ENCODE data around the gene HHIPL2.

Gene HHIPL2

GRCh38 chr1:222546548-222547259, 1.2 kb downstream of the HHIPL2 start:
- Histone ChIP-seq H3K4me1 (ENCODE audit: control insufficient read depth, insufficient read depth, low read length) (peaks cover 4% of the 10 kb centered on the region; the same call in 1 of the 2 replicates), H3K9me3 (ENCODE audit: control insufficient read depth, insufficient read depth, low read depth, low read length) (no peaks in the 10 kb centered on the region), H3K4me3 (ENCODE audit: low read depth, low read length) (no peak overlapping the region), H3K36me3 (ENCODE audit: control insufficient read depth in 2 of 2, insufficient read depth in 1 of 2, low read length in 2 of 2) (no peaks in the 10 kb centered on the region), H3K27ac (ENCODE audit: extremely low read depth, low read depth, low read length) (no peak overlapping the region)
- ChIA-PET POLR2A (interaction anchor here (1.1 to 2.4 kb wide), 3 partner anchors 10 to 43 kb away, joined by 3 to 5 read pairs (median 4); partner anchors contain the start of gene TAF1A), CTCF (interaction anchor here (0.5 to 1.1 kb wide), 2 partner anchors 17 to 1203 kb away, joined by 3 to 5 read pairs; no protein-coding TSS in a partner anchor)
- TF ChIP-seq, protein P1, sequence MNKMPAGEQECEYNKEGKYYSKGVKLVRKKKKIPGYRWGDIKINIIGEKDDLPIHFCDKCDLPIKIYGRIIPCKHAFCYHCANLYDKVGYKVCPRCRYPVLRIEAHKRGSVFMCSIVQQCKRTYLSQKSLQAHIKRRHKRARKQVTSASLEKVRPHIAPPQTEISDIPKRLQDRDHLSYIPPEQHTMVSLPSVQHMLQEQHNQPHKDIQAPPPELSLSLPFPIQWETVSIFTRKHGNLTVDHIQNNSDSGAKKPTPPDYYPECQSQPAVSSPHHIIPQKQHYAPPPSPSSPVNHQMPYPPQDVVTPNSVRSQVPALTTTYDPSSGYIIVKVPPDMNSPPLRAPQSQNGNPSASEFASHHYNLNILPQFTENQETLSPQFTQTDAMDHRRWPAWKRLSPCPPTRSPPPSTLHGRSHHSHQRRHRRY (tag by site-specific recombination; IDR thresholded peaks at IDR 0.05) = no peak
- 0 out of 2 replicates have a peak, but pooled peaks have one; percentile 47 for TF ChIP-seq TCF7L2 (IDR thresholded peaks at IDR 0.05; ENCODE audit: borderline replicate concordance, low read depth, low read length)
- no peak for TF ChIP-seq ZNF664 (tag by site-specific recombination; IDR thresholded peaks at IDR 0.05)
- peak; percentile 14; the same call in 1 of the 2 replicates for TF ChIP-seq ZNF341 (tag by site-specific recombination; IDR thresholded peaks at IDR 0.05; ENCODE audit: low read depth)
- TF ChIP-seq, protein P2, sequence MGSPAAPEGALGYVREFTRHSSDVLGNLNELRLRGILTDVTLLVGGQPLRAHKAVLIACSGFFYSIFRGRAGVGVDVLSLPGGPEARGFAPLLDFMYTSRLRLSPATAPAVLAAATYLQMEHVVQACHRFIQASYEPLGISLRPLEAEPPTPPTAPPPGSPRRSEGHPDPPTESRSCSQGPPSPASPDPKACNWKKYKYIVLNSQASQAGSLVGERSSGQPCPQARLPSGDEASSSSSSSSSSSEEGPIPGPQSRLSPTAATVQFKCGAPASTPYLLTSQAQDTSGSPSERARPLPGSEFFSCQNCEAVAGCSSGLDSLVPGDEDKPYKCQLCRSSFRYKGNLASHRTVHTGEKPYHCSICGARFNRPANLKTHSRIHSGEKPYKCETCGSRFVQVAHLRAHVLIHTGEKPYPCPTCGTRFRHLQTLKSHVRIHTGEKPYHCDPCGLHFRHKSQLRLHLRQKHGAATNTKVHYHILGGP (tag by site-specific recombination; IDR thresholded peaks at IDR 0.05) = peak; percentile 47; the same call in 1 of the 2 replicates
- TF ChIP-seq ZNF239 (tag by site-specific recombination; IDR thresholded peaks at IDR 0.05) = no peak
- peak; percentile 57; the same call in 1 of the 2 replicates for TF ChIP-seq ZBTB20 (tag by site-specific recombination; IDR thresholded peaks at IDR 0.05)
- peak; percentile 90 for TF ChIP-seq GLIS1 (tag by site-specific recombination; IDR thresholded peaks at IDR 0.05)
- peak; percentile 33; the same call in 1 of the 2 replicates for TF ChIP-seq OSR2 (tag by site-specific recombination; IDR thresholded peaks at IDR 0.05)
- peak; percentile 99 for TF ChIP-seq ZIC2 (tag by site-specific recombination; IDR thresholded peaks at IDR 0.05)
- peak; percentile 71 for TF ChIP-seq GLIS2 (tag by site-specific recombination; IDR thresholded peaks at IDR 0.05)
- TF ChIP-seq, protein P3, sequence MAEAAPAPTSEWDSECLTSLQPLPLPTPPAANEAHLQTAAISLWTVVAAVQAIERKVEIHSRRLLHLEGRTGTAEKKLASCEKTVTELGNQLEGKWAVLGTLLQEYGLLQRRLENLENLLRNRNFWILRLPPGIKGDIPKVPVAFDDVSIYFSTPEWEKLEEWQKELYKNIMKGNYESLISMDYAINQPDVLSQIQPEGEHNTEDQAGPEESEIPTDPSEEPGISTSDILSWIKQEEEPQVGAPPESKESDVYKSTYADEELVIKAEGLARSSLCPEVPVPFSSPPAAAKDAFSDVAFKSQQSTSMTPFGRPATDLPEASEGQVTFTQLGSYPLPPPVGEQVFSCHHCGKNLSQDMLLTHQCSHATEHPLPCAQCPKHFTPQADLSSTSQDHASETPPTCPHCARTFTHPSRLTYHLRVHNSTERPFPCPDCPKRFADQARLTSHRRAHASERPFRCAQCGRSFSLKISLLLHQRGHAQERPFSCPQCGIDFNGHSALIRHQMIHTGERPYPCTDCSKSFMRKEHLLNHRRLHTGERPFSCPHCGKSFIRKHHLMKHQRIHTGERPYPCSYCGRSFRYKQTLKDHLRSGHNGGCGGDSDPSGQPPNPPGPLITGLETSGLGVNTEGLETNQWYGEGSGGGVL (tag by site-specific recombination; IDR thresholded peaks at IDR 0.05) = no peak
- peak; percentile 17; the same call in 1 of the 2 replicates for TF ChIP-seq FEZF1 (tag by site-specific recombination; IDR thresholded peaks at IDR 0.05)
- TF ChIP-seq ZNF335 (tag by site-specific recombination; conservative IDR thresholded peaks at IDR 0.05) = peak; percentile 62
- no peak for TF ChIP-seq ZNF521 (tag by site-specific recombination; IDR thresholded peaks at IDR 0.05)
- TF ChIP-seq SALL2 (tag by site-specific recombination; IDR thresholded peaks at IDR 0.05; ENCODE audit: borderline replicate concordance) = no peak
- TF ChIP-seq ZBTB17 (tag by site-specific recombination; IDR thresholded peaks at IDR 0.05) = peak; percentile 78
- peak; percentile 62; the same call in 1 of the 2 replicates for TF ChIP-seq ZNF600 (tag by site-specific recombination; IDR thresholded peaks at IDR 0.05)
- TF ChIP-seq ZNF426 (tag by site-specific recombination; IDR thresholded peaks at IDR 0.05) = no peak
- TF ChIP-seq, protein P4, sequence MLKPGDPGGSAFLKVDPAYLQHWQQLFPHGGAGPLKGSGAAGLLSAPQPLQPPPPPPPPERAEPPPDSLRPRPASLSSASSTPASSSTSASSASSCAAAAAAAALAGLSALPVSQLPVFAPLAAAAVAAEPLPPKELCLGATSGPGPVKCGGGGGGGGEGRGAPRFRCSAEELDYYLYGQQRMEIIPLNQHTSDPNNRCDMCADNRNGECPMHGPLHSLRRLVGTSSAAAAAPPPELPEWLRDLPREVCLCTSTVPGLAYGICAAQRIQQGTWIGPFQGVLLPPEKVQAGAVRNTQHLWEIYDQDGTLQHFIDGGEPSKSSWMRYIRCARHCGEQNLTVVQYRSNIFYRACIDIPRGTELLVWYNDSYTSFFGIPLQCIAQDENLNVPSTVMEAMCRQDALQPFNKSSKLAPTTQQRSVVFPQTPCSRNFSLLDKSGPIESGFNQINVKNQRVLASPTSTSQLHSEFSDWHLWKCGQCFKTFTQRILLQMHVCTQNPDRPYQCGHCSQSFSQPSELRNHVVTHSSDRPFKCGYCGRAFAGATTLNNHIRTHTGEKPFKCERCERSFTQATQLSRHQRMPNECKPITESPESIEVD (tag by site-specific recombination; IDR thresholded peaks at IDR 0.05) = 0 out of 2 replicates have a peak, but pooled peaks have one; percentile 57
- TF ChIP-seq ZSCAN30 (tag by site-specific recombination; IDR thresholded peaks at IDR 0.05) = 0 out of 2 replicates have a peak, but pooled peaks have one; percentile 25
- TF ChIP-seq IKZF3 (tag by site-specific recombination; IDR thresholded peaks at IDR 0.05) = 0 out of 2 replicates have a peak, but pooled peaks have one; percentile 29
- TF ChIP-seq PRDM1 (tag by site-specific recombination; IDR thresholded peaks at IDR 0.05) = no peak
- TF ChIP-seq ZNF843 (tag by site-specific recombination; IDR thresholded peaks at IDR 0.05) = no peak
- TF ChIP-seq SP7 (tag by site-specific recombination; IDR thresholded peaks at IDR 0.05) = 0 out of 2 replicates have a peak, but pooled peaks have one; percentile 17
- peak; percentile 60 for TF ChIP-seq ZFHX2 (tag by site-specific recombination; conservative IDR thresholded peaks at IDR 0.05)
- peak; percentile 12; the same call in 1 of the 2 replicates for TF ChIP-seq ZBTB8A (tag by site-specific recombination; IDR thresholded peaks at IDR 0.05)
